HL-60 (cell line): ENCODE results near the gene ZNRF1.

ENCODE experiments used
- DNase-seq, 2 experiments: peaks; one replicate each; pipeline ENCODE4 v3.0.0-alpha.2; 2010 to 2020; ENCODE audit warnings: low read depth in 1 of 2, low spot score in 1 of 2
- H3K27ac ChIP-seq: fragments of 250-450 bp; sonication (Bioruptor Pico); replicated peaks from 2 replicates; pipeline ENCODE4 v1.5.1; 2020; ENCODE audit warnings: mild to moderate bottlenecking, moderate library complexity
- H3K27me3 ChIP-seq: fragments of 250-450 bp; sonication (Bioruptor Pico); 2 replicates; pipeline ENCODE4 v1.5.1; 2021; ENCODE audit warnings: mild to moderate bottlenecking, moderate library complexity; ENCODE audit not compliant: insufficient read depth, poor library complexity, severe bottlenecking
- H3K4me3 ChIP-seq: replicated peaks from 2 replicates; pipeline ENCODE4 v1.5.1; 2011; ENCODE audit warnings: mild to moderate bottlenecking, control low read depth, low read length; ENCODE audit not compliant: insufficient read depth
- CTCF ChIP-seq: IDR thresholded peaks from one replicate; pipeline ENCODE4 v1.5.1; 2011; ENCODE audit warnings: low read length, control low read depth, inconsistent platforms; ENCODE audit not compliant: insufficient read depth
- GABPA ChIP-seq: IDR thresholded peaks from 2 replicates; pipeline ENCODE4 v1.6.1; 2012; ENCODE audit warnings: low read depth
- POLR2AphosphoS5 ChIP-seq: IDR thresholded peaks from 2 replicates; pipeline ENCODE4 v1.6.1; 2012; ENCODE audit warnings: low read depth
- REST ChIP-seq: IDR thresholded peaks from 2 replicates; pipeline ENCODE4 v1.6.1; 2012; ENCODE audit warnings: low read depth; ENCODE audit not compliant: insufficient replicate concordance
- SPI1 ChIP-seq: IDR thresholded peaks from 2 replicates; pipeline ENCODE4 v1.6.1; 2012; ENCODE audit warnings: low read depth, mild to moderate bottlenecking, borderline replicate concordance

Gene ZNRF1

GRCh38 chr16:75106351-75107274 lies 107.8 kb downstream of the ZNRF1 start:
- TF ChIP-seq POLR2AphosphoS5 (no peak), REST (no peak), SPI1 (no peak), CTCF (no peak), GABPA (no peak)
- no peak for DNase-seq
- peak overlapping the region; percentile 74 for H3K27ac ChIP-seq
- H3K4me3 ChIP-seq: no peak overlapping the region
- no peaks in the 10 kb centered on the region for H3K27me3 ChIP-seq

- DNase-seq: no peak
- no peak for TF ChIP-seq SPI1
- no peak for TF ChIP-seq POLR2AphosphoS5
- TF ChIP-seq REST: no peak
- TF ChIP-seq CTCF: no peak
- no peak for TF ChIP-seq GABPA
- Histone ChIP-seq H3K27me3 (no peaks in the 10 kb centered on the region), H3K4me3 (no peak overlapping the region), H3K27ac (no peak overlapping the region)
Measured at GRCh38 chr16:75107505-75107904, 108.7 kb downstream of the ZNRF1 start.

- Histone ChIP-seq H3K4me3 (peak overlapping the region; percentile 34), H3K27ac (peak overlapping the region; percentile 89), H3K27me3 (no peaks in the 10 kb centered on the region)
- TF ChIP-seq POLR2AphosphoS5: peak; percentile 94
- no peak for TF ChIP-seq CTCF
- no peak for TF ChIP-seq SPI1
- TF ChIP-seq GABPA: no peak
- TF ChIP-seq REST: no peak
- peak; percentile 88 to 92 for DNase-seq
Measured at GRCh38 chr16:75108792-75109731, 110.2 kb downstream of the ZNRF1 start.
